ENCODE results near the gene PAH. TPM values are rescaled to one million over a fixed set of nuclear protein-coding genes. Genes with fewer than 3 reads are reported as not detected.

Gene PAH
- total and polyA plus RNA-seq, 2 of the 13 experiments (the other 11 are each of a cell fraction or from before 2014, with no cell fraction given) = 192 to 451 TPM

DNA sequence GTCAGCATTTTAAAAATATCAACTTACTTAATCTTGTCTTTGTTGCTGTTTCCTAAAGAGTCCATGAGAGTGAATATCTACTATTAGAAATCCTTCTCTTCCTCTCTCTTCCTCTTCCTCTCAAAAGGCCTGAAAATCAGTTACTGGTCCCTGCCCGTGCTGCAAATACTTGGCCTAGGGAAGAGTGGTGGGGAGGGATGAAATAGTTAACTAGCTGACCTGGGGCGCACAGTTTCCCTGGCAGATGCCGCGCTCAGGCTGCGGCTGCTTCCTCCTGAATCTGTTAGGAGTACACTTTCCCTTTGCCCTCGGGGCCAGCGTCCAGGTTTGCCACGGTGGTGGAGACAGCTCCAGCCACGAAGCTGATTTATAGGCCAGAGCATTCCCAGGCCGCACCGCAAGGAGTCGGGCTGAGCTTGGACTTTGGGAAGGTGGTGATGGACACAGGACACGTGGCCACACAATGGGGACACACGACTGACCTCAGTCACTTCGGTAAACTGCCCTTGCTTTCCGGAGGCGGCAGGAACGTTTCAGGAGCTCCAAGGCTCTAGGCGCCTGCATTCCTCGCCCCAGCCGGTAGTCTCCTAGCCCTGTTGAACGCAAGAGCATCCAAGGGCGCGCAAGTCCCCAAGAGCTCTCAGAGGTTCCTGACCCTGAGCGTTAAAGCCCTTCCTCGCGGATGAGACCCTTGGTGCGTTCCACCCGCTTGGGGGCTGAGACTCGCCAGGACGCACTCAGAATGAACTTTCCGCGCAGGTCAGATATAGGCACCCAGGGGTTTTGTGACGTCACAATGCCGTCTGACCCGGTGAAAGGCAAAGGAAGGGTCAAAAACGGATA lies 33.3 kb upstream of the PAH start (continued):
- TF ChIP-seq, protein P1, sequence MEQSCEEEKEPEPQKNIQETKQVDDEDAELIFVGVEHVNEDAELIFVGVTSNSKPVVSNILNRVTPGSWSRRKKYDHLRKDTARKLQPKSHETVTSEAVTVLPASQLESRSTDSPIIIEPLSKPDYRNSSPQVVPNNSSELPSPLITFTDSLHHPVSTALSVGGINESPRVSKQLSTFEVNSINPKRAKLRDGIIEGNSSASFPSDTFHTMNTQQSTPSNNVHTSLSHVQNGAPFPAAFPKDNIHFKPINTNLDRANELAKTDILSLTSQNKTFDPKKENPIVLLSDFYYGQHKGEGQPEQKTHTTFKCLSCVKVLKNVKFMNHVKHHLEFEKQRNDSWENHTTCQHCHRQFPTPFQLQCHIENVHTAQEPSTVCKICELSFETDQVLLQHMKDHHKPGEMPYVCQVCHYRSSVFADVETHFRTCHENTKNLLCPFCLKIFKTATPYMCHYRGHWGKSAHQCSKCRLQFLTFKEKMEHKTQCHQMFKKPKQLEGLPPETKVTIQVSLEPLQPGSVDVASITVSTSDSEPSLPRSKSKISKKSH (CRISPR knock-in tag; IDR thresholded peaks at IDR 0.05; ENCODE audit: borderline replicate concordance) = peak; percentile 62; the same call in 1 of the 2 replicates
- no peak for TF ChIP-seq ZZZ3 (CRISPR knock-in tag; IDR thresholded peaks at IDR 0.05; ENCODE audit: borderline replicate concordance)
- TF ChIP-seq CHD4 (IDR thresholded peaks at IDR 0.05; ENCODE audit: borderline replicate concordance, low read length) = no peak
- no peak for TF ChIP-seq CAMTA2 (CRISPR knock-in tag; IDR thresholded peaks at IDR 0.05; ENCODE audit: borderline replicate concordance)
- TF ChIP-seq PAX8 (CRISPR knock-in tag; IDR thresholded peaks at IDR 0.05; ENCODE audit: borderline replicate concordance) = no peak
- no peak for TF ChIP-seq ZNF781 (CRISPR knock-in tag; IDR thresholded peaks at IDR 0.05; ENCODE audit: borderline replicate concordance, not compliant biosample characterization)
- no peak for TF ChIP-seq PRPF4 (IDR thresholded peaks at IDR 0.05; ENCODE audit: low read depth, low read length, poor library complexity, severe bottlenecking)
- TF ChIP-seq, protein P2, sequence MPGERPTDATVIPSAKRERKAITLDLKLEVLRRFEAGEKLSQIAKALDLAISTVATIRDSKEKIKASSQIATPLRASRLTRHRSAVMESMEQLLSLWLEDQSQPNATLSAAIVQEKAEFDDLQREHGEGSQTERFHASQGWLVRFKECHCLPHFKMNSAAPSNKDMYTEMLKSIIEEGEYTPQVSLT (CRISPR knock-in tag; IDR thresholded peaks at IDR 0.05; ENCODE audit: borderline replicate concordance, low read depth) = no peak
- TF ChIP-seq IRF2 (CRISPR knock-in tag; IDR thresholded peaks at IDR 0.05) = 0 out of 2 replicates have a peak, but pooled peaks have one; percentile 18
- no peak for TF ChIP-seq POLR2G (IDR thresholded peaks at IDR 0.05; ENCODE audit: low read depth, low read length)
- TF ChIP-seq ZNF24 (IDR thresholded peaks at IDR 0.05) = no peak
- no peak for TF ChIP-seq KDM3A (CRISPR knock-in tag; IDR thresholded peaks at IDR 0.05; ENCODE audit: low read depth)
- TF ChIP-seq BRD4 (CRISPR knock-in tag; IDR thresholded peaks at IDR 0.05) = no peak
- TF ChIP-seq MED1 (CRISPR knock-in tag; IDR thresholded peaks at IDR 0.05) = no peak
- peak; percentile 45 for TF ChIP-seq CBX1 (IDR thresholded peaks at IDR 0.05; ENCODE audit: low read depth)
- TF ChIP-seq SOX5 (CRISPR knock-in tag; IDR thresholded peaks at IDR 0.05; ENCODE audit: borderline replicate concordance) = peak; percentile 65
- TF ChIP-seq NKX3-1 (CRISPR knock-in tag; IDR thresholded peaks at IDR 0.05) = no peak
- TF ChIP-seq ZFP37 (CRISPR knock-in tag; IDR thresholded peaks at IDR 0.05; ENCODE audit: borderline replicate concordance) = no peak
- no peak for TF ChIP-seq ZKSCAN5 (CRISPR knock-in tag; IDR thresholded peaks at IDR 0.05)
- TF ChIP-seq IKZF1 (IDR thresholded peaks at IDR 0.05) = no peak
- TF ChIP-seq KLF11 (CRISPR knock-in tag; IDR thresholded peaks at IDR 0.05) = no peak
- TF ChIP-seq, protein P3, sequence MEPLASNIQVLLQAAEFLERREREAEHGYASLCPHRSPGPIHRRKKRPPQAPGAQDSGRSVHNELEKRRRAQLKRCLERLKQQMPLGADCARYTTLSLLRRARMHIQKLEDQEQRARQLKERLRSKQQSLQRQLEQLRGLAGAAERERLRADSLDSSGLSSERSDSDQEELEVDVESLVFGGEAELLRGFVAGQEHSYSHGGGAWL (CRISPR knock-in tag; IDR thresholded peaks at IDR 0.05) = no peak
- TF ChIP-seq, protein P4, sequence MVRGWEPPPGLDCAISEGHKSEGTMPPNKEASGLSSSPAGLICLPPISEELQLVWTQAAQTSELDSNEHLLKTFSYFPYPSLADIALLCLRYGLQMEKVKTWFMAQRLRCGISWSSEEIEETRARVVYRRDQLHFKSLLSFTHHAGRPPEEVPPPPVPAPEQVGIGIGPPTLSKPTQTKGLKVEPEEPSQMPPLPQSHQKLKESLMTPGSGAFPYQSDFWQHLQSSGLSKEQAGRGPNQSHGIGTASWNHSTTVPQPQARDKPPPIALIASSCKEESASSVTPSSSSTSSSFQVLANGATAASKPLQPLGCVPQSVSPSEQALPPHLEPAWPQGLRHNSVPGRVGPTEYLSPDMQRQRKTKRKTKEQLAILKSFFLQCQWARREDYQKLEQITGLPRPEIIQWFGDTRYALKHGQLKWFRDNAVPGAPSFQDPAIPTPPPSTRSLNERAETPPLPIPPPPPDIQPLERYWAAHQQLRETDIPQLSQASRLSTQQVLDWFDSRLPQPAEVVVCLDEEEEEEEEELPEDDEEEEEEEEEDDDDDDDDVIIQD (CRISPR knock-in tag; IDR thresholded peaks at IDR 0.05; ENCODE audit: low read depth) = peak; percentile 74
- TF ChIP-seq TEAD2 (CRISPR knock-in tag; IDR thresholded peaks at IDR 0.05) = no peak
- TF ChIP-seq ZKSCAN8 (CRISPR knock-in tag; IDR thresholded peaks at IDR 0.05; ENCODE audit: borderline replicate concordance) = no peak
- no peak for TF ChIP-seq TCF7L2 (IDR thresholded peaks at IDR 0.05; ENCODE audit: low read depth, low read length)

Measured in HepG2 (cell line).